Sigmoid colon (tissue), 4 donors: Measurements from ENCODE around the gene KIF26B.

Experiments
- CTCF ChIP-seq, 4 experiments: fragments of 450-650 bp in 3 of 4; fragments of 200-600 bp in 1 of 4; IDR thresholded peaks; one replicate each; pipeline ENCODE4 v1.5.1; 2016 to 2019; ENCODE audit warnings: antibody characterized with exemption in 4 of 4, mild to moderate bottlenecking in 3 of 4, moderate library complexity in 2 of 4
- POLR2AphosphoS5 ChIP-seq, 4 donors: sonication (generic); formaldehyde crosslinking; IDR thresholded peaks; one replicate each; pipeline ENCODE4 v1.6.1; 2017; ENCODE audit warnings: antibody characterized with exemption in 4 of 4

DNA sequence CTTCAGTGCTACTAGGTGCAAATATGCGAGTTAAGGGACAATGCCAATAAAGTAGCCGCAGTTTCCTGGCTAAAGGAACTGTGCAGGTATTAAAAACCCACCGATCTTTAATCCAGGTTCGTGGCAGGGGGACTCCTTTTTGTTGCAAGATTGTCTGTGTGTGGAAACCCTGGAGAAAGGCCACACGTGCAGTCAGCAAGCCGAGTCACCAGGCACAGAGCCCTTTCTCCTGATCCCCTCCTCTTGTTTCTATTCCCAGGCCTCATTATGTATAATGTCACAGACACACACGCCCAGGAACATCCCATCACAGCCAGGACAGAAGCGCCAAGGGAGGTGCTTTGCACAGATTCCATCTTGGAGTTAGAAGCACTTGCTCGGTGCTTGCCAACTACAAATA, 528.9 kb downstream of the KIF26B start:
- TF ChIP-seq CTCF (IDR thresholded peaks at IDR 0.05) (no peak), POLR2AphosphoS5 (IDR thresholded peaks at IDR 0.05) (no peak)
